NT2/D1 (cell line): Measurements from ENCODE around the gene BANF1.

Experiments used
- YY1 ChIP-seq: IDR thresholded peaks from 2 replicates; pipeline ENCODE4 v1.6.1; 2011; ENCODE audit not compliant: insufficient read length, insufficient read depth
- ZNF274 ChIP-seq: IDR thresholded peaks from 2 replicates; pipeline ENCODE4 v1.6.1; 2011; ENCODE audit warnings: mild to moderate bottlenecking, low read depth, low read length

DNA sequence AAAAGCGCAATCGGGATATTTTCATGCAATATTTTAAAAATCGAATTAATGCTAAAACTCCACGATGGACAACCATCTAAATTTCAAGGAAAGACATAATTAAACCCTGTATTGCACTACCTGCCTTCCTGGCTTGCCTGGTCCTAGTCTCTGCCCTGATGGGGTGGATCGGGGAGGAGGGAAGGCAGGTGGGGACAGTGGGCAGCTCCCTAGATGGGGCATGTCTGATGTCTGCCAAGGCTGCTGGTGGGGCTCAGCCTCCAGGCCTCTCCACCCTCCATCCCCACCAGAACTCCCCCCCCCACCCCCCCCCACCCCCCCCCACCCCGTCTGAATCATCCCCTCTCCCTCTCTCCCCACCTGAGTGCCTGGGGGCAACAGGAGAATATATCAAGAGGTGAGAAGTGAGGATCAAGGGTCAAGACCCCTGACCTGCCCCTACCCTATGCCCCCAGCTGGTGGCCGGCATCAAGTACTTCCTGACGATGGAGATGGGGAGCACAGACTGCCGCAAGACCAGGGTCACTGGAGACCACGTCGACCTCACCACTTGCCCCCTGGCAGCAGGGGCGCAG, 10.2 kb downstream of the BANF1 start:
- TF ChIP-seq YY1 (no peak), ZNF274 (no peak)
